Adipose tissue (tissue), 3 donors: ENCODE measurements around the gene UGT1A9. TPM values are rescaled to one million over a fixed set of nuclear protein-coding genes. Genes with fewer than 3 reads are reported as not detected.
"Not testable (repeated sequence)": the region's sequence is repeated elsewhere in the genome, so short reads cannot be mapped to it uniquely, and the experiment has no call there.

ENCODE experiments used
- H3K27ac ChIP-seq: one replicate; pipeline ENCODE4 v1.5.1; 2013; ENCODE audit warnings: low read depth, low read length
- WGBS, 3 donors: extraction: QIAGEN DNeasy Blood & Tissue Kit; methylation state at CpG; one replicate each; pipeline ENCODE4 v1.1.7; 2013; 5-methylcytosine and 5-hydroxymethylcytosine counted together
- polyA plus RNA-seq, 3 donors: library from polyadenylated mRNA; stranded (reverse); fragments of 200-250 nt; gene quantifications; one replicate each; pipeline ENCODE4 v1.2.3, GENCODE V29; 2013
- donor health status: healthy with polysubstance abuse.
- donor health status: Bipolar disorder and iron deficiency.
- donor health status: healthy.

Gene UGT1A9
- polyA plus RNA-seq, 3 donors: not detected

DNA sequence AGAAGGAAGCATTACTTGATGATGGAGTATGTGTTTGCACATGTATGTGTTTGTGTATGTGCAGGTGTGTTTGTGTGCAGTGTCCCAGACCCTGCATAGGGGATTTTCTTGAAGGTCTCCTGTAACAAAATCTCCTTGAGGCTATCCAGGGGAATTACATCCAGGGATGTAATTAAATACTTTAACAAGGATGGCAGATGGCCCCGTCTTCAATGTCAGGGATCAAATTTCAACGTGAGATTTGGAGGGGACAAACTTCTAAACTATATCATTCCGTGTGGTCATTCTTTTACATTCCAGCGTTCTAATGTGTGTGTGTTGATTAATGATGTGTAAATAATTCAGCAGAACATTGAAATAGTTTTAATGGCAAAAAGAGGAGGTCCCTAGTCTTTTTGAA is 3.3 kb downstream of the UGT1A9 start:
- WGBS, 3 donors: 16 to 51% (median 49%) methylated on average over 4 of the region's 4 CpGs
- no peak overlapping the region for H3K27ac ChIP-seq

DNA sequence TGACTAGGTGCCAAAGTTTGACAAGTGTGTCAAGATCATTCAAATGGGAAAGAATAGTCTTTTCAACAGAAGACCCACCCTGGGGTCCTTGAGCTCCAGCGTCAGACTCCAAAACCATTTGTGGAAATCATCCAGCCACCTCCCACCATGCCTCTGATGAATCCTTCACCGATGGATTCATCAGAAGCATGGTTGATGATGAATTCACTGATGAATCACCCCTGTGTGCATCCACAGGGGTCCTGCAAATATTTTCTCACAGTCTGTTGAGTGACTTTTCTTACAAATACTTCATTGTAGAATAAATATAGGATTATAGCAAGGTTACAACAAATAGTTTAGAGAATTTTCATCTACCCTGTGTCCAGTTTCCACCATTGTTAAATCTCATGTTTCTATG is 4.3 kb downstream of the UGT1A9 start:
- 82 to 88% (median 87%) methylated on average over 2 of the region's 2 CpGs for WGBS, 3 donors
- no peak overlapping the region for H3K27ac ChIP-seq

DNA sequence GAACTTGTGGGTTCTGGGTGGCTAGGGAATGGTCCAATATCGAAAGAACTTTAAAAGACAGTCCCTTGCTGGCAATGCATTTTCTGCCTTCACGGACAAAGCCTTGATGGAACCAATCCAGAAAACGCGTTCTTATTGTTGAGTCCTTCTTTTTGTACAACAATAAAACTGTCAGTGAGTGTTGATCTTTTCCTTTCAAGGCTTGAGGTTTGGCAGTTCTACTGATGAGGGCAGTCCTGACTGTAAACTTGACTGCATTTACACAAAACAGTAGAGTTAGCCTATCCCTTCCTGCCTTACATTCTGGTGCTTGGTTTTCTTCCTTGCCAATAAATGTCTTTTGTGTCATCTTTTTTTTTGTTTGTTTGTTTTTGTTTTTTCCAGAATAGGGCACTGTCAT is 7.5 kb downstream of the UGT1A9 start:
- H3K27ac ChIP-seq: no peak overlapping the region
- 50 to 80% (median 74%) methylated on average over 4 of the region's 4 CpGs for WGBS, 3 donors

DNA sequence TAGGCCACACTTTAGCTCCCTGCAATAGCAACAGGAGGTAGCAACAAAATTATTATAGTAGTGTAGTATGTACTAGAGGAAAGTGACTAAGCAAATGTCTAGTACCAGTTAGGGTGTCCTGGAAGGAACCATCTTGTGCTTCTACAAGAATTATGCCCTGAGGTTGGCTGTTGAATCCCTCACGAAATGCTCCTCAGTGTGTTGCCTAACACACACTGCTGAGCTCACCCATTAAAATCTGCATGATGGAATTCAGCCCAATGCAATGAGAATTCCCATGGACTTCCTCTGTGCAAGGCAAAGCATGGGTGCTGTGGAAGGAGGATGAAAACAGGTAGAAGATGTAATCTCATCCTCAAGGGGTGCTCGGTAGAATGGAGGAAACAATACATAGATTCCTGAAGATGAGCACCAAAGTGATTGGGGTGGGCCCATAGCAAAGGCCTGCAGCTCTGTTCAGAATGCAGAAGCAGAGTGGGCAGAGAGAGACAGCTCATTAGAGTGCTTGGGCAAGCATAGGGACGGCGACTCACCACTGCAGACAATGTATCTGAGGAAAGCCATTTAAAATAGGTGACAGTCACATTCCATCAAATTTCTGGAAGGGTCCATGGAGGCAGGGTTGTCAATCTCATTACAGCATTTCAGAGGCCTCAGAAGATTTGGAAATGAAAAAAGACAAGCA is 8.8 kb downstream of the UGT1A9 start:
- WGBS, 3 donors: 69 to 89% (median 84%) methylated on average over 4 of the region's 4 CpGs
- no peak overlapping the region for H3K27ac ChIP-seq

DNA sequence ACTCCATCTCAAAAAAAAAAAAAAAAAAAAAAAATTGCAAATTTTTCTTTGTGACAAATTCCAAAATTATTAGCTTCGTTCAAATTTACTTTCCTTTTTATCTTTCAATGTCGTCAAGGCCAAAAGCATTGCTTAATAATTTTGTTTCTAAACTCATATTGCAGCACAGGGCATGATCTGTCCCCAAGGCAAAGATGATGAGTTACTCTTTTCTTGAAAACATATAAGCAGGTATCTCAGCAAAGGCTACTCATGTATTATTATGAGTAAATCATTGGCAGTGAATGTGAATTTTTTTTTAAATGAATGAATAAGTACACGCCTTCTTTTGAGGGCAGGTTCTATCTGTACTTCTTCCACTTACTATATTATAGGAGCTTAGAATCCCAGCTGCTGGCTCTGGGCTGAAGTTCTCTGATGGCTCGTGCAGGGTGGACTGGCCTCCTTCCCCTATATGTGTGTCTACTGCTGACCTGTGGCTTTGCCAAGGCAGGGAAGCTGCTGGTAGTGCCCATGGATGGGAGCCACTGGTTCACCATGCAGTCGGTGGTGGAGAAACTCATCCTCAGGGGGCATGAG is 9.9 kb downstream of the UGT1A9 start, which contains the start of gene UGT1A7:
Gene UGT1A7 (plus strand): TSS at position 381 of the 579 bp plus-strand sequence. CDS start 37 bp downstream, at position 418.
- 56 to 73% (median 70%) methylated on average over 5 of the region's 5 CpGs for WGBS, 3 donors
- H3K27ac ChIP-seq: no peak within 1 kb of the TSS

DNA sequence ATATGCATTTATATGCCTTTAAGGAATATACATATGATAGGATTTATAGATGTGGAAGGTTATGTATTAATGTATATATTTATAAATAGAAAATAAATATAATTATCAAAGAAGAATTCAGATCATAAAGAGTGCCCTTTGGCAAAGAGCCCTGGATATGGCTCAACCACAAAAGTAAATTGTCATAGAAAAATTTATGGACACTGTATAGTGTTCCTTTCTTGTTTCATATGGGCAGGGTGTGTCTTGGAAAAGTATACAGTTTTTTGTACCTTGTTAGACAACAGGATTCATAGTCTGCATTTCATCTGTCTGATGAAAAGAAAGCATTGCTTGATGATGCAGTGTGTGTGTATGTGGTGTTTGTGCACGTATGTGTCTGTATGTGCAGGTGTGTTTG is 12.9 kb downstream of the UGT1A9 start:
- WGBS, 3 donors: 53 to 80% (median 76%) methylated on average over 1 of the region's 1 CpG
- no peak overlapping the region for H3K27ac ChIP-seq

DNA sequence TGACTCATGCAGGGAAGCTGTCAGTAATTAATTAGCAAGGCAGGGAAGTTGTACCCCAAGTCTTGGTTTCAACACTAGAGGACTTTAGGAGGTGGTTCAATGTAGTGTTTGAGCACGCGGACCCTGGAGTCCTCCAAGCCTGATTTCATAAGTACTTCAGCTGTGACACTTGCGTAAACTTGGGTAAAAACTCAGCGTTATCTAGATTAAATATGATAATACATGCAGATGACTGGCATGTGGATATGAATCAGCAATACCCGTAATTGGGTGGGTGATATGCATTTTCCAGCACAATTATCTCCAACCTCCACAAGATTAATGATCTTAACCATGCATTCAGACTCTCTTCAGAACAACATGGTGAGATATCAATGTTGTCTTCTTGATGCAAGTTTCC is 15.2 kb downstream of the UGT1A9 start:
- 72 to 77% (median 76%) methylated on average over 5 of the region's 5 CpGs for WGBS, 3 donors

DNA sequence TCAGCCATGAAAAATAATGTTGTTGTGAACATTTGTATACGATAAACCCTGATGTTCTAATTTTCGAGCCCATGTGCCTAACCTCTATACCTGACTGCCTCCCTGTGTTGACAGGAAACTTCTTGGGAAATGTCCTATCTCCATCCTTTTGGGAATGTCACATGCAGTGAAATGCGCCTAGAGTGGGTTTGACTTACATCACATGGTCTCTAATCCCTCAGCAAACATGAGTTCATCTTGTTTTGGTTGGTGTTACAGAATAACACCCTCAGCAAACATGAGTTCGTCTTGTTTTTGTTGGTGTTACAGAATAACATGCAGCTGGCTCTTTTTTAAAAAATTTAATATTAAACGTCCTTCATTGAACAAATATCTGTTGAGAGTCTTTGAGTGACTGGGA is 16.6 kb downstream of the UGT1A9 start:
- no peak overlapping the region for H3K27ac ChIP-seq
- WGBS, 3 donors: 71 to 88% (median 87%) methylated on average over 5 of the region's 5 CpGs

More for the DNA sequence above, 15.2 kb downstream of the UGT1A9 start:
- H3K27ac ChIP-seq: no peak overlapping the region

DNA sequence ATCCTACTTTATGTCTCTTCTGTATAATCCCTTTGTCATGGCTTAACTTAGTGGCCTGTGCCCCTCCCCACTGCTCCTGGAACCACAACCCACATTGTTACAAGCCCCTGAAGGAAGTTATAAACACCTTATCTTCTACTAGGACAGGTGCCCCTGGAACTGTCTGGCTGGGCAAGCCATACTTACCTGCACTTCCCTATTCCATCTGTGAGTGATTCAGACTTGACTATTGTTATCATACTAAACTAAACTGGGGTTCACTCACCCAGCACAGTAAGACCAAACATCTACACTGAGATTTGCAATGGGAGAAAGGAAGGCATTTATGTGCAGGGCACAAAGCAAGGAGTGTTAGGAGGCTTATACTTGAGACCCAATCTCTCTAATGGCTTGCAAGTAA is 17.3 kb downstream of the UGT1A9 start:
- no peak overlapping the region for H3K27ac ChIP-seq

DNA sequence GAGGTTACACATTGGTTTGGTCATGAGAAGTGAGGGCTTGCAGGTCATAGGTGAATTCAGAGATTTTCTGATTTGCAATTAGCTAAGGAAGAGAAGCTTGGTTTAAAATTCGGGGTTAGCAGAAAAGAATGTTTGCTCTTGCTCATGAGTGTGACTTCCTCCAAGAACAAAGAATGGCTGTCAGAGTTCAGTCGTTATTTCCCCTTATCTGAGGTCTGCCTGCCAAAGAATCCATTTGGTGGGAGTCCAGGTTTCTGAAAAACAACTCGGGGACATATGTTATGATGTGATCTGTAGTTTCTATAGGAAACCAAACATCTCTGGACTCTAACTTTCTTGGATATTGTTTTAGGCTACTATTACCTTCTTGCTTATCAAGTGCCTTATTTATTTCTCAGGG is 17.8 kb downstream of the UGT1A9 start:
- no peak overlapping the region for H3K27ac ChIP-seq
- WGBS, 3 donors: 2 to 6% (median 5%) methylated on average over 3 of the region's 3 CpGs

DNA sequence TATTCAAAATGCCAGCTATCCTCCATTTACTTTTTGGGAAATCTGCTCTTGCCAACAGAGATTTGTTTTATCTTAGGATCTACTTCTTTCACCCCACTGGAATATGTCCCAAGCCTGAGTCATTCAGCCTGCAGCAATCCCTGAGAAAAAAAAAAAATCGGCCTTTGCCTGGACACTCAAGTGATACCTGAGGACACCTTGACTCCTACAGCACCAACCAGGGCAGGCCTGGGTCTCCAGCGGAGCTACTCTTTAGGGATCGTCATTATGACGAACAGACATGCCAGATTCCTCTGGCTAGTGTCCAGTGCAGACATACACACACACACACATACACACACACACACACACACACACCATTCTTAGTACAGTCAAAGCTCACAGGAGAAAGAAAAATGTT is 18.7 kb downstream of the UGT1A9 start:
- WGBS, 3 donors: 67 to 76% (median 69%) methylated on average over 4 of the region's 4 CpGs
- H3K27ac ChIP-seq: no peak overlapping the region

DNA sequence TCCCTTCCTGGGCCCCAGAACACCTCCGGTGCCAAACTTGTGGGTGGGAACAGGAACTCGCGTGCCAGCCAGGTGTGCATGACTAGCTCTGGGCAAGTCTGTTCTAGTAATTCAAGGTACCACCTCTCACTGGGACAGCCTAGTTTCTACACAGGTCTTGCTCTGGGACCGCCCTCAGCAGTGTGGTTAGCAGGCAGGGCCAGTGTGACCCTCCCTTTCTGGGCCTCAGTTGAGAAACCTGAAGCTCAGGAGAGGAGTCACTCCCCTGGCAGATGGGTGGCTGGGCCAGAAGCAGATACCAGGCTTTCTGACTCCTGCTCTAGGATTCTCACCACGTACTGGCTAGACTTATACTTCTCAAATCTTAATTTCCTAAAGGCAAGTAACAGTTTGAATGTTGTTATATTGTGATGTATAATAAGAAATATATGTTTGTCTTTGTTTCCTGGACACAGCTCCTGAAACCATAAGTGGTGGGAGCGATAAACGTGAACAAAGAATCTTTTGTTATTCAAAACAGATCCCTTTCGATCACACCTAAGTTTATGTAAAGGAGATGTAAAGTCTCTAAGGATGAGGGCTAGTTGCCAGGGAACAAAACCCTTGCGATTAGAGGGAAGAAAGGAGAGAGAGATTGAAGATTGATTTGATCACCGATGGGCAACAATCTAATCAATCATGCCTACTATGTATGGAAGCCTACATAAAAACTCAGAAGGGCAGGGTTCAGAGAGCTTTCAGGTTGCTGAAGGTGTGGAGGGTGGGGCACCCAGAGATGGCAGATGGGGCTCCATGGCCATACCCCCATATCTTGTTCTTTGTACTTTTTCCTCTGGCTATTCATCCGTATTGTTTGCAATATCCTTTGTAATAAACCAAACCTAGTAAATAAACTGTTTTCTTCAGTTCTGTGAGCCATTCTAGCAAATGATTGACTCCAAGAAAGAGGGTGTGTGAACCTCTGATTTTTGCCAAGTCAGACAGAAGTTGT is 20.0 kb downstream of the UGT1A9 start:
- no peak overlapping the region for H3K27ac ChIP-seq
- 80 to 87% (median 84%) methylated on average over 11 of the region's 11 CpGs for WGBS, 3 donors

DNA sequence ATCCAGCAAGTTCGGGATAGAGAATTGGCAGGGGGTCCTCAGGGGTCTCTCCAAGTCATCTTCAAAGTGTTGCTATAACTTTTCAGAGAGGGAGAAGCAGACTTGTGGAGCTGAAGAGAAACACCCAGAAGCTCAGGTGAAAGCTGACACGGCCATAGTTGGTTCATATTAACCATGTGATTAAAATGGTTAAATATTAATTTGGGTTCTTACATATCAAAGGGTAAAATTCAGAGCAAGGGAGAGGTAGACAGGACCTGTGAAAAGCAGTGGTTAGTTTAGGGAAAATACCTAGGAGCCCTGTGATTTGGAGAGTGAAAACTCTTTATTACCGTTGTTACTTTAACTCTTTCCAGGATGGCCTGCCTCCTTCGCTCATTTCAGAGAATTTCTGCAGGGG is 20.9 kb downstream of the UGT1A9 start, which contains the start of gene UGT1A6:
Gene UGT1A6 (plus strand): TSS at position 243 of the 400 bp plus-strand sequence. CDS start 115 bp downstream, at position 358.
- H3K27ac ChIP-seq: no peak within 1 kb of the TSS
- 51 to 90% (median 86%) methylated on average over 4 of the region's 4 CpGs for WGBS, 3 donors

DNA sequence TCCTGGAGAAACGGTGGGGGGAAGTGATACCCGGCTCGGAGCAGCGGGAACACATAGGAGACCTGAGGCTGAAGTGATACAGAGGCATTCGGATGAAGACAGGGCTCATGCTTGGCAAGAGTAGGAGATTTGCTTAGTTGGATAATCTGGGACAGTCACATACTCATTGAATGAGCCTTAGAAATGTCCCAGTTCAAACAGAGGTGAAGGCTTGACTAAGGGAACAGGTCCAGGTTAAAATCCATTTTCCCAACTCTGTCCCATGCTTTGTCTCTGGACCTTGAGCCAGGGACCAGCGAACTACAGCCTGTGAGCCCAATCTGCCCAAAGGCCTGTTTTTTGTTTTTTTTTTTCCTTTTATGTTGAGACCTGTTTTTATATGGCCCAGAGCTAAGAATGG is 22.3 kb downstream of the UGT1A9 start:
- H3K27ac ChIP-seq: no peak overlapping the region
- WGBS, 3 donors: 60 to 84% (median 75%) methylated on average over 6 of the region's 6 CpGs

DNA sequence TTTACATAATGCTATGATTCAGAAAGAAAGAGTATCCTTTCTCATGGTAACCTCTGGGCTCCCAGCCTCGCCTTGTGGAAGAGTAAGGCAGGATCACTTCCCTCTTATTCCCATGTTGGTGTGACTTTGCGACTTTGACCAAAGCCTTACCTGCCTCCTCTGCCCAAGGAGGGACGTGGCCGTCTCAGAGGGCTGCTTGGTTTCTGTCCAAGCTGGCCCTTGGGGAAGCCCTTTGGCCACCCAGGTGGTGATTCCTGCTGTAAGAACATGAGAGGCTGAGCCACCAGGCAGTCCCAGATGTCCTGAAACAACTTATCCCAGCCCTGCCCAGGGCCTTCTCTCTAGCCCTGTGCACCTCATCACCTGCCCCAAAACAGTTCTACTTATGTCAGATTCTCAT is 27.0 kb downstream of the UGT1A9 start:
- H3K27ac ChIP-seq: no peak overlapping the region
- WGBS, 3 donors: 75 to 91% (median 77%) methylated on average over 4 of the region's 4 CpGs

DNA sequence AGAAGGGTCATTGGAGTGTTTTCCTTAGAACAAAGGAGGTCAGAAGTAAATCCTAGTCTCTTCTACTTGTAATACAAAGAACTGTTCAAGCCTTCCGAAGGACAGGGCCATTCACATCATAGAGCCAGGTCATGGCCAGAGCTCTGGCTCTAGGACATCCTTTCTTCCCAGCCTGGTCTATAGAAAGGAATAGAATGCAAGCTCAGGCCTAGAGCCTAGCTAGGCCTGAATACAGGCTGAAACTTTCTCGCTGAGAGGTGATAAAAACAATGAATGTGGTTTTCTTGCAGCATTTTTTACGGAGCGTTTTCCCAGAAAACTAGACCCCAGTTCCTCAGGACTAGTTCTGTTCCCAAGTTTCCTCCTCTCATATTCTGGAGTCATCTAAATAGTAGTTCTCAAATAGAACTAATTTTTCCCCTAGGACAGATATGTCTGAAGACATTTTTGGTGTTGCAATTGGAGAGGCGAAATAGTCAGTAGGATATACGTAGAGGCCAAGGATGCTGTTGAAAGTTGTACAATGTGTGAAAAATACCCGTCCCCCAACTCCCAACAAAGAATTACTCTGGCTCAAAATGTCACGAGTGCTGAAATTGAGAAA is 27.8 kb downstream of the UGT1A9 start:
- 79 to 91% (median 87%) methylated on average over 8 of the region's 8 CpGs for whole genome bisulfite sequencing, 3 donors
- H3K27ac ChIP-seq: no peak overlapping the region

DNA sequence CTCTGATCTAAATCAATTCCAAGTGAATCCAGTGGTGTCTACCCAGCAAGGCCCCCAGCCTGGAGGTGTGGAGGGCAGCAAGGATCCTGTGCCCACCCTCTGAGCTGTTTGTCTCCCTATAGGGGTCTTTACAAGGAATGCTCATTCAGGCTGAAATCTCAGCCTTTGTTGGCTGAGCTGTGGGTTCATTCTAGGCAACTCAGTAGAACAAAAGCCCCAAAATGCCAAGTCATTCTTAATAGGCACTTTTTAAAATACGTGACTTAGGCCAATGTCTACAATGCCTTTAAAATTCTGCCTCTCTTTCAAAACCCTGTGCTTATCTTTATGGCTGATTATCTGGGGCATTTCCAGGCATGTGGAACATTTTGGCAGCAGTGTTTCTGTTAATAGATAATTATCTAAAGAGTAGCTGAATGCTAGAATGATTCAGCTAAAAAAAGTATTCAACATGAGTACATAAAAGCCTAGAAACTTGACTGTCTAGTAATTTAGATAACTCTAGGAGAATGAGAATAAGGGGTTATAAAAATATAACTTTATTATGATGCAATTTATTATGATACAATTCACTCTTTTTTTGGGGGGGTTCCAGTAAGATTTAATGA is 28.4 kb downstream of the UGT1A9 start:
- 6 to 27% (median 17%) methylated on average over 1 of the region's 1 CpG for WGBS, 3 donors
- no peak overlapping the region for H3K27ac ChIP-seq

DNA sequence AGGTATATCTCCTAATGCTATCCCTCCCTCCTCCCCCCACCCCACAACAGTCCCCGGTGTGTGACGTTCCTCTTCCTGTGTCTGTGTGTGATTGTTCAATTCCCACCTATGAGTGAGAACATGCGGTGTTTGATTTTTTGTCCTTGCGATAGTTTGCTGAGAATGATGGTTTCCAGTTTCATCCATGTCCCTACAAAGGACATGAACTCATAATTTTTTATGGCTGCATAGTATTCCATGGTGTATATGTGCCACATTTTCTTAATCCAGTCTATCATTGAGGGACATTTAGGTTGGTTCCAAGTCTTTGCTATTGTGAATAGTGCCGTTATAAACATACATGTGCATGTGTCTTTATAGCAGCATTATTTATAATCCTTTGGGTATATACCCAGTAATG is 29.1 kb downstream of the UGT1A9 start:
- WGBS, 3 donors: 86 to 92% (median 90%) methylated on average over 5 of the region's 5 CpGs
- H3K27ac ChIP-seq: not testable (repeated sequence)
